Skeletal muscle satellite cell (primary cell): ENCODE results near the gene PGC.

Experiments used
- H3K27me3 ChIP-seq: 2 replicates; pipeline ENCODE4 v1.7.0; 2013; ENCODE audit warnings: low read length; ENCODE audit not compliant: control insufficient read depth, insufficient read depth
- H3K36me3 ChIP-seq: 2 replicates; pipeline ENCODE4 v1.7.0; 2013; ENCODE audit warnings: mild to moderate bottlenecking, control low read depth, low read length; ENCODE audit not compliant: insufficient read depth
- H3K4me1 ChIP-seq: 2 replicates; pipeline ENCODE4 v1.7.0; 2013; ENCODE audit warnings: low read length; ENCODE audit not compliant: control insufficient read depth, insufficient read depth
- H3K4me2 ChIP-seq: 2 replicates; pipeline ENCODE4 v1.7.0; 2013; ENCODE audit warnings: mild to moderate bottlenecking, low read length
- H3K4me3 ChIP-seq: 2 replicates; pipeline ENCODE4 v1.7.0; 2013; ENCODE audit warnings: low read length
- H3K9ac ChIP-seq: 2 replicates; pipeline ENCODE4 v1.7.0; 2013; ENCODE audit warnings: mild to moderate bottlenecking, low read depth, low read length, moderate library complexity
- H3K9me3 ChIP-seq: replicated peaks from 2 replicates; pipeline ENCODE4 v1.7.0; 2013; ENCODE audit warnings: mild to moderate bottlenecking, control low read depth, low read length

The PGC gene

DNA sequence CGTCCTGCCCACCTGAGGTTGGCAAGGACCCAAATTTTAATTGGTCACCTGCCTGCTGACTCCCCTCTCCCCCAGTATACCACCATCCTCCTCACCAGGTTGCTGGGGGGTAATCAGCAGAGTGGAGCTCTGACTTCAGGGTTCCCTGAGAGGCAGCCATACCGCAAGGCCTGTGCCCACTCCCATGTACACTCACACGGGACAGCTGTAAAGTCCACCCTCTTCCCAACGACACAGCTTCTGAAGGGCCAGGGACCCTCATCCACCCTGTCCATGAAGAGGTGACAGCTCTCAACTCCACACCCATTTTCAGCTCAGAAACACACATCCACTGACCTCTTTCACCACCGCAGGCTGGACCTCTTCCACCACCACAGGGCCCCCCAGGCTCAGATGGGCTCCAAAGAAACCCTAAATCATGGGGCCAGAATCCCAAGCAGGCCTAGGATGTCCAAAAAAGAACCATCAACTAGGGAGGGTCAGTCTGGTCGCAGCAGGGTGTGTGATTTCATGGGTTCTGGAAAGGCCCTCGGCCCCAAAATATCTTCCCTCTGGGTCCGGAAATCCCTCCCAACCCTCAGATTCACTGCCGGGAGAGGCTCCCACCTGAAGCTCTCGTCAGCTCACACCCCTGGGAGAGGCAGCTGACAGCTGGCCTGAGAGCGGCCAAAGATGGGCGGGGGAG lies 41.7 kb downstream of the PGC start:
- H3K9ac ChIP-seq: peak overlapping the region; percentile 67
- no peaks in the 10 kb centered on the region for H3K9me3 ChIP-seq
- H3K36me3 ChIP-seq: no peaks in the 10 kb centered on the region
- H3K4me2 ChIP-seq: peak overlapping the region; percentile 78
- peaks cover 24% of the 10 kb centered on the region for H3K4me1 ChIP-seq
- peaks cover 4% of the 10 kb centered on the region for H3K27me3 ChIP-seq
- H3K4me3 ChIP-seq: no peak overlapping the region

DNA sequence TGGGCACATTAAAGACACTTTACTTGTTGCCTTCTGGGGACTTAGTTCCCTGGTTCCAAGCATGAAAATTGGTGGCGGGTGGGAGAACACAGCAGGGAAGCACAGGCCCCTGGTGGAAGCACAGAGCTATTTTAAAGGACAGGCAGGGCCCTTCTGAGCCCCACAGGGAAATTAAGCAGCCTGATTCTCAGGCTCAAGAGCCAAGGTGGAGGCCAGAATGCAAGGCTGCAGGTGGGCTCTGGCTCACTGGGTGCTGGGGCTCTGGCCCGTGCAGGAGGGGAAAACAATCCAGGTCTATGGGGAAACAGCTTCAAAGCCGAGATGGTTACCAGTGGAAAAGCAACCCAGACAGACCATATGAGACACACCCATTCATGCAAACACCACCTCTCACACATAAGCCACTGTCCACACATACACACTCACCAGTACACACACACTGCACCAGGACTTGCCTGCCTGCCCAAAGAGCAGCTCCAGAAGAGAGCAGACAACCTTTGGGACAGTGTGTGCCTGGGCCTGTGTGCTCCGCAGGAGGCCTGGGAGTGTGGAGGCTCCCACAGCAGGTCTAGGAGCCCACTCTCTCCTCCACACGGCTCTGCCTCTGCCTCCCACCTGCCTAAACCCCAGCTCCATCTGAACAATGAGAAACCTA lies 42.4 kb downstream of the PGC start:
- no peak overlapping the region for H3K4me3 ChIP-seq
- no peak overlapping the region for H3K9ac ChIP-seq
- no peaks in the 10 kb centered on the region for H3K36me3 ChIP-seq
- no peaks in the 10 kb centered on the region for H3K9me3 ChIP-seq
- H3K4me1 ChIP-seq: peaks cover 24% of the 10 kb centered on the region
- H3K27me3 ChIP-seq: no peaks in the 10 kb centered on the region
- H3K4me2 ChIP-seq: no peak overlapping the region

DNA sequence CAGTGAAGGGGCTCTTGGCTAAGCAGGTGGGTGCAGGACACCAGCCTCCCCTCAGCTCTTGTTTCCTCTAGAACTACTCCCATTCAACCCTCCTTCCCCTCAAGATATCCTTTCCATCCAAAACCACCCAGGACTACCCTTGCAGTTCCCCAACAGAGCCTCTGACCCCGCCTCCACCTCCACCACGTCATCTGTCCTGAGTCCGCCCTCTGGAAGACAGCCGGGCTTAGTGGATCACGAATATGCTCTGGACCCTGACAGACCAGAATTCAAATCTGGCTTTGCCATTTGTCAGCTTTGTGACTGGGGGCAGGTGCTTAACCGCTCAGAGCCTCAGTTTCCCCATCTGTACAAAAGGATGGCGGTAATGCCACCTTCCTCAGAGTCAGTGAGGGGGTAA lies 43.2 kb downstream of the PGC start:
- Histone ChIP-seq H3K27me3 (no peaks in the 10 kb centered on the region), H3K4me3 (no peak overlapping the region), H3K9ac (no peak overlapping the region), H3K4me2 (no peak overlapping the region), H3K4me1 (peaks cover 25% of the 10 kb centered on the region), H3K36me3 (no peaks in the 10 kb centered on the region), H3K9me3 (no peaks in the 10 kb centered on the region)

DNA sequence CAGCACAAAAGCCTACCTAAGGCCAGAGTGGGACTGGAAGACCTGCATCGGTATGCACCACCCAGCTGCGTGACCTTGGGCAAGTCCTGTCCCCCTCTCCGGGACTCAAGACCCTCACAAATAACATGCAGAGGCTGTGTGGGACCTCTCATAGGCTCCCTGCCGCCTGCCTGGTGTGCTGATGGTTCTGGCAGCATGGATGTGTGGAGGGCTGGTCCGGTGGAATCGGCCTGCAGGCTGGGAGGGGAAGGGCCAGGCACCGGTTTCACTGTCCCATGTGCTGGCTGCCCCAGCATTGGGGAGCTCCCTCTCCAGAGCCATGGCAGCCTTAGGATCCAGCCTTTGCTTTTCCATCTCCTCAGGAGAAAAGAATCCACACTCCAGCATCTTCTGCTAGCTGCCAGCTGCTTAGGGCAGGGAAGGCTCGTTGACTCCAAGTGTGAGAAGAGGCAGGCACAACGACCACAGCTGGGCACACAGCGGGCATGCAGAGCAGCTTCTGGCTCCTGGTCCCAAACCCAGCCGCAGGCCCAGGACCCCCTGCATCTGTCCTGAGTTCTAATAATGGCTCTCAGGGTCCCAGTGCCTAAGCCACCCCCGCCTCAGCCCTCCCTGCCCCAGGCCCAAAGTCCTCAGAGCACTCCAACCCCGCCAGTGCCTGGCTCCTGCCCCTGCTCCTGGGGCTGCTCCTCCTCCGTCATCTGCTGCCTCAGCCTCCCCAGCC lies 44.3 kb downstream of the PGC start:
- Histone ChIP-seq H3K4me2 (no peak overlapping the region), H3K4me1 (peaks cover 36% of the 10 kb centered on the region), H3K9ac (no peak overlapping the region), H3K4me3 (no peak overlapping the region), H3K9me3 (no peaks in the 10 kb centered on the region), H3K27me3 (no peaks in the 10 kb centered on the region), H3K36me3 (no peaks in the 10 kb centered on the region)

DNA sequence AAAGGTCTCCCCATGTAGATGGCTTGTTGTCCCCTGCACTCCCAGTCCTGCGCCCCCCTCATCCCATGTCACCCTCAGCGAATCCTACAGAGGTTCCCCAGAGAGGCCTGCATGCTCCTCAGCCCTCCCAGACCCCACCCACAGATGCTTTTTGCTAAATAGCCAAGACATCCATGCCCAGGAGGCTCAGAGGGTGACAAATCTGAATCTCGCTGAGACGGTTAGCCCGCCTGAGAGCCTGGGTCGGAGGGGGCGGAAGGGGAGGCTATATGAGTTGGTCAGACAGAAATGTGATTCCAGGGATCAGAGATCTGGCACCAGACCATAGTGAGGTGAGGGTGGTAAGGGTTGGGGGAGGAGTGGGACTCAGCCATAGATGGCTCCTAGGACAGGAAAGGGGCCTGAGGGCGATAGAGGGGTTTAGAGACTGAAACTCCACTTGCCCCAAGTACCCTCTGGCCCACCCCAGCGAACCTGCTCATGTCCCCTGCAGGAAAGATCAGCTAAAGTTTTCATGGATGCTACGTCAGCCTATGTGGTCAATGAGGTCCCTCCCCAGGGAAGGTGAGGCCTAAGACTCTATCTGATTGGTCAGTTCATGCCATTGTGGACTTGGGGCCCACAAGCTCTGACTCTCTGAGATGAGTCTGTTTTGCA lies 45.0 kb downstream of the PGC start:
- Histone ChIP-seq H3K9ac (no peak overlapping the region), H3K9me3 (no peaks in the 10 kb centered on the region), H3K4me3 (no peak overlapping the region), H3K4me1 (peaks cover 43% of the 10 kb centered on the region), H3K4me2 (no peak overlapping the region), H3K36me3 (no peaks in the 10 kb centered on the region), H3K27me3 (no peaks in the 10 kb centered on the region)

DNA sequence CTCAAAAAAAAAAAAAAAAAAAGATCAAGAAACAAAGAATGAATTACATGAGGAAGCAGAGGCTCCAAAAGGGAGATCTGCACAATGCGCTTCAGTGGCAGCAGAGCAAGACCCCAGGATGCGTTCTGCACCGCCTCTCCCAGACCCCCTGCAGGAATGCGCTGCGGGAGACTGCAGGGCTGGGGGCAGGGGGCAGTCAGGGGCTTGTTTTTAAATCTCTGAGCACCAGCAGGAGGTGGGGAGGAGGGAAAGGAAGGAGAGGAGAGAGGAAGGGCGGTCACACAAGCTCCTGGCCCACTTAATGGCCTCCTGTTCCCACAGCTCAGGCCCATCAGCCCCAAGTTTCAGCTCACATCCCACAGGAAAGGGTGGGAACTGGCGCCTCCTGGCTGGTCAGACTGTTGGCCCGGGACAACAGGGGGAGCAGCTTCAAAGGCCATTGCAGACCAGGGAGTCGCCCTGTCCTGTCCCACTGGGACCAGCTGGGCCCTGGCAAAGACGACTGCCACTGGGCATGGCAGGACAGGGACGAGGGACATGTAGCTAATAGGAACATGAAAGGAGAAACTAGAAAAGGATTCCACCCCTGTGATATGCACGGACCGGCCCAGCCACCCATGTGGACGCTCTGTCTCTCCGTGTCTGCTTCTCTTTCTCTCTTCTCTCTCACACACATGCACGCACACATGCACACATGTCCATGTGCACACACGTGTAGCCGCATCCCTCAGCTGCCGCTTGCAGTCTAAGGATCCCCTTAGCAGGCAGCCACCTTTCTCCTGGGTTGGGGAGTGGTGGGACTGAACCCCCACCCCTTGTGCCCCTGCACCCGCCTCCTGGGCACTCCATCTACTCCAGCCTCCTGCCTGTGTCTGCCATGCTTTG lies 46.5 kb downstream of the PGC start:
- peaks cover 29% of the 10 kb centered on the region for H3K4me1 ChIP-seq
- no peak overlapping the region for H3K4me2 ChIP-seq
- no peak overlapping the region for H3K9ac ChIP-seq
- no peak overlapping the region for H3K4me3 ChIP-seq
- H3K27me3 ChIP-seq: no peaks in the 10 kb centered on the region
- no peaks in the 10 kb centered on the region for H3K9me3 ChIP-seq
- H3K36me3 ChIP-seq: no peaks in the 10 kb centered on the region

DNA sequence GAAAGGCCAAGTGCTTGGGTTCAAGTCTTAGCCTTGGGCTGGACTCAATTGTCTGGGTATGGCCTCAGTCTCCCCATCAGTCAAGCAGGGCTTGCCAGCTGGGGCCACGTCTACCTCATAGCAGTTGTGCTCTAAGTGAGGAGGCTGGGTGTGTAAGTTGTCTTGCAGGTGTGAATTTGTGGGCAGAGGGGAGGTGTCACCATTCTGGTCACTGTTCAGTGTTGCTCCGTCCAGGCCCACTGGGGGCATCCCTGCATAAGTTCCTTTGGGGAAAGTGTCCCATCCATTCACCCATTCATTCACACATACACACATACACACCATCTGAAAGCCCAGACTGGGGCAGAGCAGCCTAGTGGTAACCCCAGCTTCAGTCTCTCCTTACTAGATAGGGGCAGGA lies 48.1 kb downstream of the PGC start:
- peaks cover 25% of the 10 kb centered on the region for H3K4me1 ChIP-seq
- H3K9me3 ChIP-seq: no peaks in the 10 kb centered on the region
- peaks cover 4% of the 10 kb centered on the region for H3K27me3 ChIP-seq
- no peaks in the 10 kb centered on the region for H3K36me3 ChIP-seq
- H3K4me3 ChIP-seq: no peak overlapping the region
- peak overlapping the region; percentile 63 for H3K9ac ChIP-seq
- H3K4me2 ChIP-seq: peak overlapping the region; percentile 65

DNA sequence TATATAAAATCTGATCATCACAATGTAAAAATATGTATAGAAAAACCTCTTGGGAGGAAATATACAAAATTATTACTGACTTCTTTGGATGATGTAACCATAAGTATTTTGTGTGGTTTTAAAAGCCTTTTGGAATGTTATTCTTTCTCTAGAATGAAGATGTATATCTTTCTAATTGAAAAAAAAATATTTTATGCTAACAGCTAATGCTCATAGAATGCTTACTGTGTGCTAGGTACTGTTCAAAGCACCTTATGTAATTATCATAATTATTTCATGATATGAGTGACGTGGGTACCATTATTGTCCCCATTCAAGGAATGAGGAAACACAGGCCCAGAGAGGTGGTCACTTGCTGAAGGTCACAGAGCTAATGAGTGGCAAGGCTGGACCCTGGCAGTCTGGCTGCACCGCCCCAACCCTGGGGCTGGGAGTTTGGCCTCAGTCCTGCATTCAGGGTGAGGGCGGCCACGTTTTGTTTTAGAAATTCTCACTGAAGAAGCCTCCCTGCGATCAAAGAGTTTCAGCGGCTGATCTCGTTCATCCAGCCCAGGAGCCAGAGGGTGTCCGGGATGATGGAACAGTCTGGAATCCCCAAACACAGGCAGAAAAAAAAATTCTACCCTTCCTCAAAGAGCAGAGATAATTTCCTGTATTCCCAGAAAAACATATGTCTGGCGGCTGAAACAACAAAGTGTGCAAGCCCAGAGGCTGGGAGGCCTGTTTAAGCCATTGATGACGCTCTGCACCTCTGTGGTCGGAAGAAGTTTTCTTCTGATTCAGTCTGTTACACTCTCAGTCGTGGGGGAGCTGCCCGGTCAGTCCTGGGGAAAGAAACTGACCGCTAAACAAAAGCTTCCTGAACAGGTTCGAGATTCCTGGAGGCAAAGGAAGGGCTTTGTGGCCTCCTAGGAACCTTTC lies 49.1 kb downstream of the PGC start:
- H3K4me2 ChIP-seq: peak overlapping the region; percentile 65
- no peaks in the 10 kb centered on the region for H3K9me3 ChIP-seq
- H3K36me3 ChIP-seq: no peaks in the 10 kb centered on the region
- H3K4me3 ChIP-seq: no peak overlapping the region
- H3K9ac ChIP-seq: peak overlapping the region; percentile 63
- peaks cover 25% of the 10 kb centered on the region for H3K4me1 ChIP-seq
- H3K27me3 ChIP-seq: peaks cover 5% of the 10 kb centered on the region

DNA sequence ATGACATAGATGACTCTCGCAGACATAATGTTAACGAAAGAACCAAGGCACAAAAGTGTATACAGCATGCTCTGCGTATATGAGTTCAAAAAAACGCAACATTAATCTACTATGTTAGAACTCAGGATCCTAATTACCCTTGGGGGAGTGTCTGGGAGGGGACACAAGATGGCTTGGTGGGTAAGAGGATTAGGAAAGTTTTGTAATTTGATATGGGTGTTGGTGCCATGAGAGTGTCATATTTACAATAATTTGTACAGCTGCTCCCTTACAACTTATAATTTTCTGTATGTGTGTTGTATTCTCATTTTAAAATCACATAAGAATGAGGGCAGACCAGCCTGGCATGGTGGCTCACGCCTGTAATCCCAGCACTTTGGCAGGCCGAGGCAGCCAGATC lies 50.4 kb downstream of the PGC start:
- Histone ChIP-seq H3K4me1 (peaks cover 25% of the 10 kb centered on the region), H3K9me3 (no peaks in the 10 kb centered on the region), H3K27me3 (peaks cover 5% of the 10 kb centered on the region), H3K4me2 (no peak overlapping the region), H3K4me3 (no peak overlapping the region), H3K36me3 (no peaks in the 10 kb centered on the region), H3K9ac (no peak overlapping the region)

DNA sequence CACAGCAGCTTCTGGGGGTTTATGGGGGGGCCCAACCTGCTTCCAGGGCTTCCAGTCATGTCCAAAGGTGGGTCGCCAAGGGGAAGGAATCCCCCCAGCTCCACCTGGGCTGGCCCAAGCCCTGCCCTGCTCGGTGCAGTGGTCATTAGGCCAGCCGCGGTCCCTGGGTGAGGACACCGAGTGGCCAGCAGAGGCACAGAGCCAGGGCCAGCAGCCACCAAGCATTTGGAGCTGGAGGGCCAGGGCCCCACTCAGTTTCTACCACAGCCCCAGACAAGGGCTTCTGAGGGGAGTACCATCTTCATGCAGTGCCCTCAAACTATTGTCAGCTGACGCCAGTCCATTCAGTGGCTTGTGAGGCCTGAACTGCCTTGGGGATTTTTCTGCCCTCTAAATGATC lies 51.4 kb downstream of the PGC start:
- Histone ChIP-seq H3K4me2 (no peak overlapping the region), H3K4me1 (peaks cover 25% of the 10 kb centered on the region), H3K9me3 (no peaks in the 10 kb centered on the region), H3K4me3 (no peak overlapping the region), H3K27me3 (peaks cover 5% of the 10 kb centered on the region), H3K36me3 (no peaks in the 10 kb centered on the region), H3K9ac (no peak overlapping the region)
